Measurements from ENCODE around the gene AFF3.
"Not testable (repeated sequence)": the region's sequence is repeated elsewhere in the genome, so short reads cannot be mapped to it uniquely, and the experiment has no call there.

Gene AFF3

GRCh38 chr2:99957332-99958133 lies 184.9 kb downstream of the AFF3 start:
- no peak for DNase-seq

- DNase-seq: no peak
Measured at GRCh38 chr2:99956232-99957030, 186.0 kb downstream of the AFF3 start.

- DNase-seq: no peak
Measured at GRCh38 chr2:99953750-99954149, 188.6 kb downstream of the AFF3 start.

- DNase-seq: no peak
Measured at GRCh38 chr2:99949963-99950362, 192.4 kb downstream of the AFF3 start.

GRCh38 chr2:99949530-99949929 lies 192.9 kb downstream of the AFF3 start:
- no peak for DNase-seq

- DNase-seq: no peak
Measured at GRCh38 chr2:99948010-99948409, 194.4 kb downstream of the AFF3 start.

GRCh38 chr2:99947366-99947765 lies 195.0 kb downstream of the AFF3 start:
- DNase-seq: not testable (repeated sequence)

GRCh38 chr2:99944019-99944418 lies 198.4 kb downstream of the AFF3 start:
- DNase-seq: no peak

- no peak for DNase-seq
Measured at GRCh38 chr2:99942561-99943347, 199.6 kb downstream of the AFF3 start.

GRCh38 chr2:99940963-99941362 lies 201.4 kb downstream of the AFF3 start:
- peak; percentile 42 for DNase-seq

- no peak for DNase-seq
Measured at GRCh38 chr2:99939135-99939534, 203.3 kb downstream of the AFF3 start.

- DNase-seq: no peak
Measured at GRCh38 chr2:99938250-99938649, 204.1 kb downstream of the AFF3 start.

- DNase-seq: no peak
Measured at GRCh38 chr2:99936065-99936464, 206.3 kb downstream of the AFF3 start.

- no peak for DNase-seq
Measured at GRCh38 chr2:99935662-99936061, 206.7 kb downstream of the AFF3 start.

- no peak for DNase-seq
Measured at GRCh38 chr2:99933894-99934650, 208.3 kb downstream of the AFF3 start.

- not testable (repeated sequence) for DNase-seq
Measured at GRCh38 chr2:99933491-99933890, 208.9 kb downstream of the AFF3 start.

- DNase-seq: no peak
Measured at GRCh38 chr2:99928470-99929053, 213.8 kb downstream of the AFF3 start.

- not testable (repeated sequence) for DNase-seq
Measured at GRCh38 chr2:99927690-99928207, 214.6 kb downstream of the AFF3 start.

GRCh38 chr2:99926986-99927385 lies 215.4 kb downstream of the AFF3 start:
- DNase-seq: no peak

GRCh38 chr2:99925960-99926359 lies 216.4 kb downstream of the AFF3 start:
- DNase-seq: no peak

GRCh38 chr2:99922664-99923063 lies 219.7 kb downstream of the AFF3 start:
- DNase-seq: no peak

- no peak for DNase-seq
Measured at GRCh38 chr2:99921903-99922302, 220.5 kb downstream of the AFF3 start.
